OCI-LY7 (cell line): ENCODE results near the gene SEPHS2.

ENCODE experiments used
- EZH2phosphoT487 ChIP-seq: fragments of 200-600 bp; sonication (generic); IDR thresholded peaks from 2 replicates; pipeline ENCODE4 v1.6.1; 2018; ENCODE audit warnings: low read depth, borderline replicate concordance, mild to moderate bottlenecking, mixed run types, antibody characterized with exemption, low read length, moderate library complexity, mixed read lengths
- TF ChIP-seq, protein P1 (sequence below): fragments of 200-600 bp; sonication (generic); conservative IDR thresholded peaks from 2 replicates; pipeline ENCODE4 v1.5.1; 2014; ENCODE audit warnings: mild to moderate bottlenecking, antibody characterized with exemption, low read length, moderate library complexity, mixed read lengths

- TF ChIP-seq EZH2phosphoT487, result no peak
- TF ChIP-seq, protein P1, sequence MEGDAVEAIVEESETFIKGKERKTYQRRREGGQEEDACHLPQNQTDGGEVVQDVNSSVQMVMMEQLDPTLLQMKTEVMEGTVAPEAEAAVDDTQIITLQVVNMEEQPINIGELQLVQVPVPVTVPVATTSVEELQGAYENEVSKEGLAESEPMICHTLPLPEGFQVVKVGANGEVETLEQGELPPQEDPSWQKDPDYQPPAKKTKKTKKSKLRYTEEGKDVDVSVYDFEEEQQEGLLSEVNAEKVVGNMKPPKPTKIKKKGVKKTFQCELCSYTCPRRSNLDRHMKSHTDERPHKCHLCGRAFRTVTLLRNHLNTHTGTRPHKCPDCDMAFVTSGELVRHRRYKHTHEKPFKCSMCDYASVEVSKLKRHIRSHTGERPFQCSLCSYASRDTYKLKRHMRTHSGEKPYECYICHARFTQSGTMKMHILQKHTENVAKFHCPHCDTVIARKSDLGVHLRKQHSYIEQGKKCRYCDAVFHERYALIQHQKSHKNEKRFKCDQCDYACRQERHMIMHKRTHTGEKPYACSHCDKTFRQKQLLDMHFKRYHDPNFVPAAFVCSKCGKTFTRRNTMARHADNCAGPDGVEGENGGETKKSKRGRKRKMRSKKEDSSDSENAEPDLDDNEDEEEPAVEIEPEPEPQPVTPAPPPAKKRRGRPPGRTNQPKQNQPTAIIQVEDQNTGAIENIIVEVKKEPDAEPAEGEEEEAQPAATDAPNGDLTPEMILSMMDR, result no peak
Observed at GRCh38 chr16:30481381-30481780, 35.7 kb upstream of the SEPHS2 start.
